ENCODE measurements around the gene SMIM21.

Gene SMIM21

DNA sequence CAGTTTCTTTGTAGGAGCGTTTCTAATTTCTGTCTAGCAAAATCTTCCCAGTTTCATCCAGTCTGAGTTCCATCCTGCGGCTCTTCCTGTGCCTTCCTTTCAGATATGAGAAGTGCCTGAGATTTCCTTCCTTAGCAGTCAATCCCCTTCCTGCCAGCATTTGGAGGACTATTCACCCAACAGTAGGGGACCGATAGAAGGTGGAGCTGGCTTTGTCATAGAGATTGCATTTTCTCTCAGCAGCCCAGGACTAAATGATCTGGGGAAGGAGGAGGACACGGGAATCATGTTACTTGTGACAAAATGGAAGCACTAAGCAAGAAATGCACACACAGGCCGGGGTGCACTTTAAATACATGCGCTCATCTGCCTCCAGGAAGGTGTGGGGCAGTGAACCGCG lies 5.6 kb upstream of the SMIM21 start:
- TF ChIP-seq, protein P1, sequence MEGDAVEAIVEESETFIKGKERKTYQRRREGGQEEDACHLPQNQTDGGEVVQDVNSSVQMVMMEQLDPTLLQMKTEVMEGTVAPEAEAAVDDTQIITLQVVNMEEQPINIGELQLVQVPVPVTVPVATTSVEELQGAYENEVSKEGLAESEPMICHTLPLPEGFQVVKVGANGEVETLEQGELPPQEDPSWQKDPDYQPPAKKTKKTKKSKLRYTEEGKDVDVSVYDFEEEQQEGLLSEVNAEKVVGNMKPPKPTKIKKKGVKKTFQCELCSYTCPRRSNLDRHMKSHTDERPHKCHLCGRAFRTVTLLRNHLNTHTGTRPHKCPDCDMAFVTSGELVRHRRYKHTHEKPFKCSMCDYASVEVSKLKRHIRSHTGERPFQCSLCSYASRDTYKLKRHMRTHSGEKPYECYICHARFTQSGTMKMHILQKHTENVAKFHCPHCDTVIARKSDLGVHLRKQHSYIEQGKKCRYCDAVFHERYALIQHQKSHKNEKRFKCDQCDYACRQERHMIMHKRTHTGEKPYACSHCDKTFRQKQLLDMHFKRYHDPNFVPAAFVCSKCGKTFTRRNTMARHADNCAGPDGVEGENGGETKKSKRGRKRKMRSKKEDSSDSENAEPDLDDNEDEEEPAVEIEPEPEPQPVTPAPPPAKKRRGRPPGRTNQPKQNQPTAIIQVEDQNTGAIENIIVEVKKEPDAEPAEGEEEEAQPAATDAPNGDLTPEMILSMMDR (conservative IDR thresholded peaks at IDR 0.05; ENCODE audit: low read depth) = no peak
- DNase-seq (ENCODE audit: low spot score) = no peak
- POLR2A ChIA-PET (ENCODE audit: low non-redundant PET) = no interaction called here
- H3K27ac ChIP-seq = no peak overlapping the region
- CTCF ChIA-PET = no interaction called here

DNA sequence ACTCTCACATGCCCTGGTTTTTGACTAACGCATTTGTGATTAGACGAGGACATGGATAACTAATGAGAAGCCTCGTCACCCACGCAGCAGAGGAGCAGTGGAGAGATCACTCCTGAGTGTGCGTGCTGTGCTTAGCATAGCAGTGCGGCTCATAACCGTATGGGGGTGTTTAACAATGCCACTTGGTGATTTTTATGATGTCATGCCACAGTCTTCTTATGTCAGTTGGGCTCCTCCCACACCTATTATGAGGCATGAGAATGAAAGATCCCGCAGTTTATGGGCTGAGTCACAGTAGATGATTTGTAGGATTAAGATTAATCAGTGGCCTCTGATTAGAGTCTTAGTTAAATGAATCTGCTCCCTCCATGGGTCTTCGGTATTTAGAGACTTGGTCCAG lies 2.5 kb upstream of the SMIM21 start:
- TF ChIP-seq, protein P1 (conservative IDR thresholded peaks at IDR 0.05; ENCODE audit: low read depth) = no peak
- H3K27ac ChIP-seq = no peak overlapping the region
- DNase-seq (ENCODE audit: low spot score) = no peak
- POLR2A ChIA-PET (ENCODE audit: low non-redundant PET) = interaction anchor here (0.7 kb wide), 1 partner anchor 748 kb away, joined by 3 read pairs; no protein-coding TSS in a partner anchor
- CTCF ChIA-PET = no interaction called here

DNA sequence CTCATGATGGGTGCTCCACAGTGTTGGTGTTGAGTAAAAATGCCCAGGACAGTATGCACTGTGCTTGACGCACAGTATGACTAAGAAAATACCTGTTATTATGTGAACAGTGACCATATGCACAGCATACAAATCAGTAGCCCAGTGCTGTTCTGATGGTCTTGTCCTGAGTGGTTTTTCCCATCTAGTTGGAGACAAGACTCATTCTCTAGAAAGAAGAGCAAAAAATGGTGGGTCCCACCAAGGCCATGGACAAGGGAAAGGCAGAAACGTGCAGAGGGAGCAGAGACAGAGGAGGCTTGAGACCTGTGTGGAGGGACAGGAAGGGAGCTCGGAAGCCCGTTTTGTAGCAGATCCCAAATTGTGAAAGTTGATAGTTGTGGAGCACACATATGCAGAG lies 987 bp upstream of the SMIM21 start:
- DNase-seq (ENCODE audit: low spot score) = no peak
- no peak overlapping the region for H3K27ac ChIP-seq
- TF ChIP-seq, protein P1 (conservative IDR thresholded peaks at IDR 0.05; ENCODE audit: low read depth) = no peak
- ChIA-PET POLR2A (ENCODE audit: low non-redundant PET) (no interaction called here), CTCF (no interaction called here)

DNA sequence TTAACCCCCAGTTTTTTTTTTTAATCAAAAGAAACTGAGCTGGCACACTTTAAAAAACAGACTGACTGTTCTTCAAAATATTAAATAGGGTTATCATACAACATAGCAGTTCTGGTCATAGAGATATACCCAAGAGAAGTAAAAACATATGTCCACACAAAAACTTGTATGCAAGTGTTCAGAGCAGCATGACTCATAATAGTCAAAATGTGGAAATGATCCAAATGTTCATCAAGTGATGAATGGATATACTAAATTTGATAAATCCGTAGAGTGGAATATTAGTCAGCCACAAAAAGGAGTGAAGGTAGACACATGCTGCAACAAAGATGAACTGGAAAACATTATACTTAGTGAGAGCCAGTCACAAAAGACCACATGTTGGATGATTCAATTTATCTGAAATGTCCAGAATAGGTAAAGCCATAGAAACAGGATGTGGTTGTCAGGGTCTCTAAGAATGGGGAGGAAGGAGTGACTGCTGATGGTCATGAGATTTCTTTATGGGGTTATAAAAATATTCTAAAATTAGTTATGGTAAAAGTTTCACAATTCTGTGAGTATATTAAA lies 5.1 kb downstream of the SMIM21 start:
- ChIA-PET CTCF (no interaction called here), POLR2A (ENCODE audit: low non-redundant PET) (no interaction called here)
- no peak for DNase-seq (ENCODE audit: low spot score)
- TF ChIP-seq, protein P1 (conservative IDR thresholded peaks at IDR 0.05; ENCODE audit: low read depth) = no peak
- no peak overlapping the region for H3K27ac ChIP-seq

DNA sequence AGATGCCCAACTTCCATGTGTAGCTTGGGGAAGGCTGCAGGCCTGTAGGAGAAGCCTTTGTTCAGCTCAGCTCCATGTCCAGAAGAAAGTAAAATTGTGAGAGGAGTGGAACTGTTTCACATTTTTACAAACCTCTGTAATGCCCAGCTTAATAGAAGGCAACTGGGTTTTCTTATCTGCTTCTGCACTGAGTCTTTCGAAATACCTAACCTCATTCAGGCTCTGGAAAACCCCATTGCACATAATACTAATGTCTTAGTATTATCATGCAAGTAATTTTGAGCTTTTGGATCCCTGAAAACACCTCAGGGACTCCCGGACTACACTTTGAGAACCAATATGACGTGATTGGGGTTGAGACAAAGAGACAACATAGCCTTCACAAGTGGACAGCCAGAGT lies 5.8 kb downstream of the SMIM21 start:
- TF ChIP-seq, protein P1 (conservative IDR thresholded peaks at IDR 0.05; ENCODE audit: low read depth) = no peak
- no peak overlapping the region for H3K27ac ChIP-seq
- ChIA-PET CTCF (no interaction called here), POLR2A (ENCODE audit: low non-redundant PET) (no interaction called here)
- DNase-seq (ENCODE audit: low spot score) = no peak

DNA sequence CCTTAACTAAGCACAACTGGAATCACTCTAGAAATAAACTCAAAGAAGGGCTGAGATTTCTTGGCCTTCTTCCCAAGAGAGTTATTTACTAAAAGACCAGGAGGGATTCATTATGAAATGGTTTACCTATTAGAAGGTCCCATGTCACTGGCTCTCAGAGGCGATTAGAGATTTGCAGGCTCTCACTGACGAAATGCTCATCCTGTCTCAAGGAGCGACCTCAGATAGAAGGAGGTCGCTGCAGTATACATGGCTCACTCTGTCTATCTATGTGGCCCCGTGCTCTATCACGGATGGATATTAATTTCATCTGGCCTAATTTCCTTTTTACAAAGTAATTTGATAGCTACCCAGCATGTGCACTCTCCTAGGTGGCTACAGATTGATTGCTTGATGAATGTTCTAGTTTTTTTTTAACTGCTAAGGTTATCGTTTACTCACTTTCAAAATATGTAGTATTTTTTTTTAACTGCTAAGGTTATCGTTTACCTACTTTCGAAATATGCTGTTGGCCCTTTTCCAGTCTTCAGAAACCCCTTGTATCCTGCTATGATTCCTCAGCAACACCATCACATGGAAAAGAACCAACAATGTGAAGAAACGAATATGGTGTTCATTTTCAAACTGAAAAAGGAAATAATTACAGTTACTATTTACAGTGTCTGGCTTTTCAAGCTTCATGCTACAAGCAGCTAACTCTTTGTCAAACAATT lies 9.1 kb downstream of the SMIM21 start:
- DNase-seq (ENCODE audit: low spot score) = no peak
- ChIA-PET POLR2A (ENCODE audit: low non-redundant PET) (no interaction called here), CTCF (interaction anchor here (0.6 kb wide), 1 partner anchor 261 kb away, joined by 4 read pairs; no protein-coding TSS in a partner anchor)
- H3K27ac ChIP-seq = no peak overlapping the region
- TF ChIP-seq, protein P1 (conservative IDR thresholded peaks at IDR 0.05; ENCODE audit: low read depth) = no peak
